Omental fat pad (tissue), 4 donors: ENCODE data around the gene CHRM4. TPM values are rescaled to one million over a fixed set of nuclear protein-coding genes. Genes with fewer than 3 reads are reported as not detected.
A peak's percentile ranks its signal among the peaks of the same experiment; 100 is the strongest.

Experiments
- ATAC-seq: fragments of 150-250 bp; one replicate; pipeline ENCODE4 v1.9.1; 2016; ENCODE audit warnings: mild to moderate bottlenecking, moderate library complexity; ENCODE audit not compliant: low FRiP score
- DNase-seq: peaks from one replicate; pipeline ENCODE4 v3.0.0-alpha.2; 2019; ENCODE audit warnings: low spot score
- CTCF ChIP-seq, 3 donors: fragments of 450-650 bp; IDR thresholded peaks; one replicate each; pipeline ENCODE4 v1.5.1; 2016 to 2017; ENCODE audit warnings: antibody characterized with exemption in 3 of 3, mild to moderate bottlenecking in 3 of 3, moderate library complexity in 2 of 3
- total RNA-seq, 4 donors: library from RNA; depleted of rRNA; stranded (reverse); fragments of >200 nt; gene quantifications; one replicate each; pipeline ENCODE4 v1.1.0, GENCODE V29; 2016

CHRM4 gene
- total RNA-seq, 4 donors from 2014 or later, result 0.63 to 0.74 TPM; not detected in 2

- ATAC-seq (no peak), DNase-seq (no peak)
- TF ChIP-seq CTCF (IDR thresholded peaks at IDR 0.05), result no peak
Observed at GRCh38 chr11:46352063-46352841, 39.3 kb downstream of the CHRM4 start.

DNA sequence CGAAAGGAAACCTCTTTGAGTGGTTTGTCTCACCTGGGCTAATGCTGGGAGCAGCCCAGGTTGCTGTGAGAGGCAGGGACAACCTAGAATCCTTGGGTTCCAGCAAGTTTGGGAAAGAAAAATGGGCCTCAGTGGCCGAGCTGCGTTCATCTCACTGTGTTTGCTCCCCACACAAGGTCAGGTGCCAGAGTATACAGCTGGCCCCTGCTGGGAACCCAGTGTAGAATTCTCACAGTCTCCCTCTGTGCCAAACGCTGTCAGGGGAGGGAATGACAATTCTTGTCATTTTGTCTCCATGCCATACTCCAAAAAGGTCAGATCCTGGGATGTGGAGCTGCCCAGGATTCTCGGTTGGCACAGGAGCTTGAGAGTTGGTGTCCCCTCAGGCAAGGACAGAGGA is 40.0 kb downstream of the CHRM4 start:
- no peak for ATAC-seq
- no peak for DNase-seq
- no peak for TF ChIP-seq CTCF (IDR thresholded peaks at IDR 0.05)

DNA sequence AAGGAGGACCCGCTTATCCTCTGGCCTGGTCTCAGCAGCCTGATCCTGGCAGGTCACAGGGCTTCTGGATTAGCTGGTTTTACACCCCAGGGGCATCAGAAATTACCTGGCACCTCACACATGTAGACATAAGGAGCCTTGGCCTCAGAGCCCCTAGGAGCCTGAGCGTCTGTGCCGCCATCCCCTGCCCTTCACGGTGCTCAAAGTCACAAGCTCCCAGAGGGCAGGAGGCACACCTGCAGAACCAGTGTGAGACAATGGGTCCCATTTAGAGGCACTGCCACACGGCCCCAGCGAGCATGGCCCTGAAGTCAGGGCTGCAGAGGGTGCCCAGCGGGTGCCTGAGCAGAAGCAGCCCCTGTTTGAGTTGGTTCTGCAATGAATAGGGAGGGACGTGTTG is 40.4 kb downstream of the CHRM4 start:
- no peak for ATAC-seq

GRCh38 chr11:46350695-46351094 is 40.9 kb downstream of the CHRM4 start:
- ATAC-seq, result no peak
- DNase-seq, result no peak
- TF ChIP-seq CTCF (IDR thresholded peaks at IDR 0.05), result no peak

More for the DNA sequence above, 40.4 kb downstream of the CHRM4 start:
- DNase-seq, result no peak
- no peak for TF ChIP-seq CTCF (IDR thresholded peaks at IDR 0.05)

GRCh38 chr11:46348566-46349401 is 42.8 kb downstream of the CHRM4 start:
- ATAC-seq (no peak), DNase-seq (no peak)
- TF ChIP-seq CTCF (IDR thresholded peaks at IDR 0.05), result no peak

DNA sequence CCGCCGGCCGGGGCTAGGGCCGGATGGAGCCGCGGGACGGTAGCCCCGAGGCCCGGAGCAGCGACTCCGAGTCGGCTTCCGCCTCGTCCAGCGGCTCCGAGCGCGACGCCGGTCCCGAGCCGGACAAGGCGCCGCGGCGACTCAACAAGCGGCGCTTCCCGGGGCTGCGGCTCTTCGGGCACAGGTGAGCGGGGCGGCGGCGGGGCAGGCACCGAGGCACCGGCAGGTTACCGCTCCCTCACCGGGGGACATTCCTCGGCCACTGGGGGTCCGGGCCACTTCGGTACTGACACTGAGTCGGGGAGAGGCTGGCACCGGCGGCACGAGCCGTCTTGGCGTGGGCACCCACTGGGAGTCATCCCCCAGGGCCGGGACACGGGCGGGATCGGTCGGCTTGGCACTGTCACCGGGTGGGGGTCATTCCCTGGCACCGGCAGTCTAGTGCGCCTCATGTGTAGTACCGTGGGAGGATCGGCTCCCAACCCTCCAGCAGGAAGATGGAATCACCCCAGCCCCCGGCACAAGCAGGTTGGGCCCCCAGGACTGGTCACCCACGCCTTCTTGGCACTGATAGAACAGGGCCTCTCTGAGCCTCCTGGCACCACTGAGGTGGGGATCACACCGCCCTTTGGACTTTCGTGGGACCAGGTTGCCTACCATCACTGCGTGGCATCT is 43.8 kb downstream of the CHRM4 start:
- ATAC-seq, result peak; percentile 25
- DNase-seq, result no peak
- no peak for TF ChIP-seq CTCF (IDR thresholded peaks at IDR 0.05)
